ENCODE data around the gene MLLT10.

Gene MLLT10

GRCh38 chr10:21655236-21655635, 121.2 kb downstream of the MLLT10 start:
- DNase-seq, result no peak

- no peak for DNase-seq
These were observed 121.7 kb downstream of the MLLT10 start for GRCh38 chr10:21655687-21656086.

- DNase-seq, result no peak
These were observed 127.1 kb downstream of the MLLT10 start for GRCh38 chr10:21661087-21661486.

DNA sequence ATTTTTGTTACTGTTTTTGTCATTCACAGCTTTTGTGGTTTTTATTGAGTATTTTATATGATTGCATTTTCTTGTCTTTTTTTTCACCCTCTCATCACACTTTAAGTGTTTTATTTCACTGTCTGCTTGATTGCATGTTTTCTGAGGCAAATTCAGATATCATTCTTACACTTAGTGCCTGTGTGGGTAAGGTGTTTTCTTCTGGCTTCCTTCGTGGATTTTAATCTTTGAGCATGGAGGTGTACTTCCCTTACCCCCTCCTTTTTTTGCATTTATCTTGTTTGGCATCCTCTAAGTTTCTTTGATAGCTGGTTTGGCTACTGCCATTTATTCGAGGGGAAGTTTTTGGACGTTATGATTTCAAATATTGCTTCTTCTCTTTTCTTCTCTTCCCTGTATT, 127.9 kb downstream of the MLLT10 start:
- DNase-seq, result no peak

GRCh38 chr10:21662635-21663034, 128.6 kb downstream of the MLLT10 start:
- DNase-seq, result no peak

DNA sequence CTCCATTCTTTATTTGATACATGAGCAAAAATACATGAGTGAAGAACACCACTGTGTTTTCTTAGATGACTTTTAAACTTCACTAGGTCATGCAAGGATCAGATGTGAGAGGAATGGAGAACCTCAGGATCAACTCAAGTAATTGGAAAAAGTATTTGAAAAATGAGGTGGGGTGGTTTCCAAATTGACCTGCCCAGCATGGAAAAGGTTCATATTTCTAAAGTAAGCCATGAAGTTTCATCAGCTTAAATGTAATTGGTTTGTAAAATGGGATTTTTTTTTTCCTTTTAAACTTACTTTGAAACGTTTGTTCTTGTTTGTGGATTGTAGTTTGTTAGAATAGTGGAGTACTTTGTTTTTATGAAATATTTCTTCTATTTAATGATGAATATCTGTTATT, 134.8 kb downstream of the MLLT10 start:
- DNase-seq, result no peak

GRCh38 chr10:21670391-21670790, 136.4 kb downstream of the MLLT10 start:
- no peak for DNase-seq

GRCh38 chr10:21673668-21674067, 139.6 kb downstream of the MLLT10 start:
- no peak for DNase-seq

DNA sequence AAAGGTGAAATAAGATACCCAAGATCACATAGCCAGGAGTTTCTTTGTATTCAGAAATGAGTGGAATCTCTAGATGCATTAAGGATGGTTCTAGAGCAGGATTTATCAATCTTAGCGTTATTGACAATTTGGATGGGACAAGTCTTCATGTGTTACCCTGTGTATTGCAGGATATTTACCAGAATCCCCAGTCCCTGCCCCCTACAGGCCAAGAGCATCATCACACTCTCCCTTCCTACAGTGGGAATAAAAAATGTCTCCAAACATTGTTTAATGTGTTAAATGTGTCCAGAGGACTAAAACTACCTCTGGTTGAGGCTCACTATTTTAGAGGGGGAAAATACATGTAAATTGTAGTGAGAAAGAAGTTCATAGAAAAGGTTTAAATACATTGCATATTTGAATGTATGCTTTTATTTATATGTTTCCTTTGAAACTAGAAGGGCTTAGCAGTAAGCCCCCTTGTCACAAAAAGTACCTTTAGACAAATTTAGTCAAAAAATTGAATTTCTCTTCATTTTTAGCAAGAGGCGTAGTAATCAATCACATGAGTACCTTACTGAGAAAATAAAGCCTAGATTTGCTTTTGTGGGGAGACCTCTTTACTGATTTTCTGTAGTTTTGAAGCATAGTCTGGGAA, 141.2 kb downstream of the MLLT10 start:
- DNase-seq, result no peak

- no peak for DNase-seq
These were observed 143.5 kb downstream of the MLLT10 start for GRCh38 chr10:21677551-21677950.

DNA sequence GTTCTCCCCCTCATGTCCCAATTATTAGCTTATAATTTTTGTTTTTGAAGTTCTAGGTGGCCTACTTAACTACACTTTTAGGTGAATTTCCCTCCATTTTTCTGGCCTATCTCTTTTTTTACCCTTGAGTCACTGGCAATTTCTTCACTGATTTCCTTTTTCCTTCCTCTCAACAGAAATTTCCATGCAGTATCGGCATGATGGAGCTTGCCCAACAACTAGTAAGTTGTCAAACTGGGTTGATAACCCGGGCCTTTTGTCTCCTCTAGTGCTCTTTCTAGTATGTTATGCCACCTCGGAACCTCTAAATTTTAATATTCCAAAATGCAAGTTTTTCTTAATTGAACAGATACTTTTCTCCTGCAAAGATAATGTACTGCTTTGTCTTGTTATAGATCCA, 147.1 kb downstream of the MLLT10 start:
- no peak for DNase-seq

- DNase-seq, result no peak
These were observed 153.4 kb downstream of the MLLT10 start for GRCh38 chr10:21687266-21688008.

DNA sequence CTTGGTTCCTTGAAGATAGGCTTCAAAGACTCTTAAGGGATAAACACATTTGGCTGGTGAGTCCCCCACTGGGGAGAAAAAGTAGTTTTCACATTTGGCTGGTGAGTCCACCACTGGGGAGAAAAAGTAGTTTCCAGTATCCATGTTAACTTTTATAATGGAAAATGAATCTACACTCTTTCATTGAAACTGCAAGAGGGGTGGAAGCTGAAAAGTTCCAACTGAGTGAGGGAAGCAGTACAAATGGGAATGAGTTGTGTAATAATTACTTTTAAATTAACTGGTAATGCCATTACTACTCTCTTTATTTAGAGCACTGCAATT, 153.9 kb downstream of the MLLT10 start:
- no peak for DNase-seq

- DNase-seq, result no peak
These were observed 154.8 kb downstream of the MLLT10 start for GRCh38 chr10:21688870-21689269.

- no peak for DNase-seq
These were observed 155.8 kb downstream of the MLLT10 start for GRCh38 chr10:21689881-21690280.

DNA sequence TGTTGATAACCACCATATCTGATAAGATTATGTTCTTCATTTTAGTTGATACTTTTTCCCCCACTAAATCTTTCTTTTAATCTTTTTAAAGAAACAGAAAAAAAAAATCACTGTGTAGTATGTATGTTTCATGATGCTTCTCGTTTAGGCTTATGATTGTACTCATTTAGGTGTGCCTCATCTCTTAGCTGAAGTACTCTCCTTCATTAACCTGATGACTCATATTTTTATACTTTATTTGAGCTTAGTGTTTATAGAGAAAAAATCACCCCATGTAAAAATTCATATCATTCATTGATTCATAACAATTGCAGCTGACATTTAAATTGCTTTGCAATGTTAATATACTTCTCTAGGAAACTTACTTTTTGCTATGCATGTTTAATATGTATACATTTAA, 158.9 kb downstream of the MLLT10 start:
- no peak for DNase-seq

- no peak for DNase-seq
These were observed 159.4 kb downstream of the MLLT10 start for GRCh38 chr10:21693418-21693817.

- DNase-seq, result no peak
These were observed 160.6 kb downstream of the MLLT10 start for GRCh38 chr10:21694631-21695030.

DNA sequence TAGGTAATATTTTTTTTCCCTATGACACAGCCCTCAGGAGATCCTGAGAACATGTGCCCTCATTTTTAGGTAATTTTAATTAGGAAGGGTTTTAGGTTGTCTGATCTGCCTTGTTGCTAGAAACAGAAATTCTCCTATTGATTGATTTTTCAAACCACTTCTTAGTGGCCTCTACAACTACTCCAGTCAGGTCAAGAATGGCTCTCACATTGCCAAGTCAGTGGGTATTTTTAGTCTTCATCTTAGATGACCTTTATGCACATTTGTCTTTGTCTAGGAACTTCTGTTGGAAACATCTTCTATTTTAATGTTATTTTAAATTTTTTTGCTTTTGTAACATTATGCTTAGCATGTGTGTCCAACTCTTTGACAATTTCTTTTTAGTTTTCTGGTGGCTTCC, 162.3 kb downstream of the MLLT10 start:
- DNase-seq, result no peak

DNA sequence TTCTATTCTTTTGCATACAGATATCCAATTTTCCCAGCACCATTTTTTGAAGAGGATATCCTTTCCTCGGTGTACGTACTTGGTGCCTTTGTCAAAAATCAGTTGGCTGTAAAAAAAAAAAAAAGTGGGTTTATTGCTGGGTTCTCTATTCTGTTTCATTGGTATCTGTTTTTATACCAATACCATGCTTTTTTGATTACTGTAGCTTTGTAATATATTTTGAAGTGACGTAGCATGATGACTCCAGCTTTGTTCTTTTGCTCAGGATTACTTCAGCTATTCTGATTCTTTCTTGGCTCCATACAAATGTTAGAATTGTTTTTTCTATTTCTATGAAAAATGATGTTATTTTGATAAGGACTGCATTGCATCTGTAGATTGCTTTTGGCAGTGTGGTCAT, 165.5 kb downstream of the MLLT10 start:
- DNase-seq, result no peak

DNA sequence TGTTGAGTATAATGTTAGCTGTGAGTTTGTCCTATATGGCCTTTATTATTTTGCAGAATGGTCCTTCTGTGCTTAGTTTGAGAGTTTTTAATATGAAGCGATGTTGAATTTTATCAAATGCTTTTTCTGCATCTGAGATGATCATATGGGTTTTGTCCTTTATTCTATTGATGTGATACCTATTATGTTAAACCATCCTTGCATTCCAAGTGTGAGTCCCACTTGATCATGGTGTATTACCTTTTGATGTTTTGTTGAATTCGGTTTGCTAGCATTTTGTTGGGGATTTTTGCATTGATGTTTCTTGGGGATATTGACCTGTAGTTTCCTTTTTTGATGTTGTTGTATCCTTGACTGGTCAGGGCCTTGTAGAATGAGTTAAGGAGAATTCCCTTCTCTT, 166.4 kb downstream of the MLLT10 start:
- DNase-seq, result no peak

DNA sequence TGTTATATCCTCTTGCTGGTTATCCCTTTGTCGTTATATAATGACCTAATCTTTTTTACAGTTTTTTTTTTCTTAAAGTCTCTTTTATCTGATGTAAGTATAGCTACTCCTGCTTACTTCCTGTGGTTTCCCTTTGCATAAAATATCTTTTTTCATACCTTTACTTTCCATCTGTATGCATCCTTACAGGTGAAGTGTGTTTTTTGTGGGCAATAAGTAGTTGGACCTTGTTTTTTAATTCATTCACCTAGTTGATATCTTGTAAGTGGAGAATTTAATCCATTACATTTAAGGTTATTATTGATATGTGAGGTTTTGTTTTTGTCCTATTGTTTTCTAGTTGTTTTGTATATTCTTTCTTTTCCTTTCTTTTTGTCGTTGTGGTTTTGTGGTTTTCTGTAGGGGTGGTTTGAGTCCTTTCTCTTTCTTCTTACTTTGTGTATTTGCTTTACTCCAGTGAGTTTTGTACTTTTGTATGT, 168.6 kb downstream of the MLLT10 start:
- DNase-seq, result no peak

DNA sequence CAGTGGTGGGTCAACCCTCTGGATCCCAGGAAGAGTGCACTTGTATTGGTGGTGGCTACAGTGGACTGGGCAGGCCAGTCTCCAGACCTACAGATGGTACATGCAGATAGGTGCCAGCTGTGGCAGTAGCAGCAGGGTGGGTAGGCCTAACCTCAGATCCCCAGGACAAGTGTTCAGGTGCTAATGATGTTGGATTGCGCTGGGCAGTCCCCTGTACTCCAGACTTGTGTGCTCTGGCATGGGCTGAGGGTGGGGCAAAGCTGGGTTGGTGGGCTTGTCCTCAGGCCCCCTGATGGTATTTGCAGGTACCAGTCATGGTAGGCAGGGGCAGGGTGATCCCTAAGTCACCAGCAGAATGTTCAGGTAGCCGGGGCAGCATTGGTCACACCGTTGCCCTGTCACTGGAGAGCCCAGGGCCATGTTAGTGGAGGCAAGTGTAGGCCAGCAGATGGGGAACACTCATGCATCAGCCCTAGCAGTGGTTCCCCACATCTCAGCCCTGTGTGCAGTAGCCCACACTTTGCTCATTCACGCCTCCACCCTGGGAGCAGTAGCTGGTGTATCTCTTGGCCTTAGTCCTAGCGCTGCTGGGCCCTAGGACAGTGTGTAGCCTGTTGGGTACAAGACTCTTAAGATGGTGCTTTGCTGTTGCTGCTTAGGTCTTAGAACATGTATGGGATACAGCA, 171.3 kb downstream of the MLLT10 start:
- no peak for DNase-seq

GRCh38 chr10:21705828-21706176, 171.8 kb downstream of the MLLT10 start:
- no peak for DNase-seq

All from cortex of kidney (tissue), 1 donor.